ENCODE measurements around the gene AVPR2. TPM values are rescaled to one million over a fixed set of nuclear protein-coding genes. Genes with fewer than 3 reads are reported as not detected.

AVPR2 gene
- total RNA-seq, 1 donor from 2014 or later: 0.48 TPM

GRCh38 chrX:153911798-153912197 lies 7.3 kb downstream of the AVPR2 start:
- DNase-seq (ENCODE audit: low read depth): no peak

DNA sequence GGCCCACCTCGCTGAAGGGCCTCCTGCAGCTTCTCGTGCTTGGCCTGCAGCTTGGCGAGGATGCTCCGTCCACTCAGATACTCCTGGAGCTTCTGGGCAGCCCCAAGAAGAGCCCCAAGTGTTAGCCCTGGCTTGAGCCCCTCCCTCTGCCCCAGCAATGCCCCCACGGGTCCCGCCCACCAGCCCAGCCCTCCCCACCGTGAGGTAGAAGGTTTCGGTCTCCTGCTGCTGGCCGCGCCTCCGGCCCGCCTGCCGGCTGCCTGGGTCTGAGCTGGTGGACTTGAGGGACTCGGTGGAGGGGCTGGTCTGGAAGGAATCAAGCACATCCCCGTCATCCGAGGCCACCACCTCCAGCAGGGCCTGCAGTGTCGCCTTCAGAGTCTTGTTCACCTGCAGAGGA lies 8.7 kb downstream of the AVPR2 start:
- no peak for DNase-seq (ENCODE audit: low read depth)

- no peak for DNase-seq (ENCODE audit: low read depth)
Measured at GRCh38 chrX:153913701-153914100, 9.2 kb downstream of the AVPR2 start.

DNA sequence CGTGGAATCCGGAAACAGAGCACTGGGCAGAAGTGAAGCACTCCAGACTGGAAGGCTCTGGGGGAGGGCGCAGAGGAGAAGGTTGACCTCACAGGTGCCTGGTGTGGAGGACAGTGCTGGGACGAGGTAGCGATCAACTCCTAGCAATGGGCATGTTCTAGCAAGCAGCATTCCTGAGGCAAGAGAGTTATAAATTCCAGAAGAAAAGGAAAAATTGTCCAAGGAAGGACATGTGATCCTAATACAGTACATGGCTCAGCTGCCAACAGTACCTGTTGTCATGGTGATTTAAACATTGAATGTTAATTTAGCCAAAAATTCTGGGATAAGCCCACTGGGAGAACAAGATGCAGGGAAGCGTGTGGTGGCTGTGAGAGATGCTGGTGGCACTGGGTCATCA lies 13.4 kb downstream of the AVPR2 start:
- no peak for DNase-seq (ENCODE audit: low read depth)

DNA sequence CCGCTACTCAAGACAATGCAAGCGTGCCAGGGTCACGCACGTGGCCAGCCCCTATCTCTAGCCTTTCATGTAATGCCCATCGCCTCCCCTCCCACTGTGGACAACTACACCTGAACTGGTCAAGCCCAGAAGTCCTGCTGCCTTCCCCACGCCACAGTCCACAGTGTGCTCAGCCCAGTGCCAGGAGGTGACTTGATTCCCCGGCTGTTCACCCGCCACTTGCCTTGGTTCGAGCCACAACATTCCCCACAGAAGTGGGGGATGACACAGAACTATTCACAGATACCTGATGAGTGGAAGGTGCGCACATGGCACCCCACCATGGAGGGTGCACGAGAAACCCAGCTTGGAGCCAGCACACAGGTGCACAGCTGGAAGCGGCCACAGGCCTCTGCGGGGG lies 14.8 kb downstream of the AVPR2 start:
- no peak for DNase-seq (ENCODE audit: low read depth)

GRCh38 chrX:153920546-153920945 lies 16.1 kb downstream of the AVPR2 start:
- DNase-seq (ENCODE audit: low read depth): no peak

DNA sequence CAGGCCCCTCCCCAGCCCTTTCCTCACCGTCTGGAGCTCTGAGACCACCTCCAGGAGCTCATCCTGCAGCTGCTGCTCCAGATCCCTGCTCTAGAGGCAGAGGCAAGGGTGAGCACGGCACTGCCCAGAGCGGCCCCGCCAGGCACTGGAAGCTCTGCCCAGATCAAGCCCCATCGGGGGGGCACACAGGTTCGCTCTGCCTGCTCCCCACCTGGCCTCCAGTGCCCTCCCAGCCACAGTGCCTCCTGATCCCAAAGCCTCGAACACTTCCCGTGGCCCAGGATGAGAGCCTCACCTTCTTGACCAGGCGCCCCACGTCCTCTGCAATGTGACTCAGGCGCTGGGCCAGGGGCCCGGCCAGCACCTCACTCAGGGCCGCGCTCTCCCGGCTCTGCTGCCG lies 16.6 kb downstream of the AVPR2 start:
- DNase-seq (ENCODE audit: low read depth): peak; percentile 4

DNA sequence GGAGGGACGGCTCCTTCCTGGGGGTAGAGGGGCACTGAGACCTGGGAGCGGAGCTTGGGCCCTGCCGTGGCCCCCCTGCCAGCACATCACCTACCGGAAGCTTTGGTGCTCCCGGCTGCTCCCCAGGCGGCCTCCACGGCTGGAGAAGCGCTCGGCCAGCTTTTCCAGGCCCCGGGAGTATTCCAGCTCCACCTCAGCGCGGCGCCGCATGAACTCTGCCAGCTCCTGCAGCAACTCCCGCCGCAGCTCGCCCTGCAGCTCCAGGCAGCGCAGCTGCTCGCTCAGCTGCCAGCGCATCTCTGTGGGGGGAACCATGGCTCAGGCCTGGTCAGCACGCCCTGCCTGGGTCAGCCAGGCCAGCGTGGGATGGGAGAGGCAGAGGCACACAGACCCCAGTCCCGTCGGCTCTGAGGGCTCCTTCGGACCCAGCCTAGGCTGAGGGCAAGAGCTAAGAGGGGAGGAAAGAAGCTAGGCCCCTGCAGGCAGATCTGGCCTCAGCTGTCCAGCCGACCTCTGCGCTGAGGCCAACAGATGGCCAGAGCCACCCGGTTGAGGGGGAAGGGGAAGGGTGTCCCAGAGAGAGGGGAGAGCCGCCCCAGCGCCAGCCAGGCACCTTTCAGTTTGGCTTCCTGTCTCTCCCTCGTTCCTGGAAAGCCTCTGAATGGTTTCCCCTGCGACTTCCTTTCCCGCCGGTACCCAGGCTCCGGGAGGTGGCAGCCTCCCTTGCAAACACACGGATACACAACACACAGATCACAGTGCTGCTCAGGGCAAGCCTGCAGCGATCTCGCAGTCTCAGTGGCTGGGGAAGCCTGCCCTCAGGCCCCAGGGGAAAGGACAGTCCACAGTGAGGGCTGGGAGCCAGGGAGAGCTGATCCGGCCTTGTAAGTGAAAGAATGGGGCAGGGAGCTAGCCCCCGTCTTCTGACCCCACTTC lies 17.3 kb downstream of the AVPR2 start:
- peak; percentile 79 for DNase-seq (ENCODE audit: low read depth)

GRCh38 chrX:153922932-153923857 lies 18.7 kb downstream of the AVPR2 start:
- DNase-seq (ENCODE audit: low read depth): peak; percentile 65

DNA sequence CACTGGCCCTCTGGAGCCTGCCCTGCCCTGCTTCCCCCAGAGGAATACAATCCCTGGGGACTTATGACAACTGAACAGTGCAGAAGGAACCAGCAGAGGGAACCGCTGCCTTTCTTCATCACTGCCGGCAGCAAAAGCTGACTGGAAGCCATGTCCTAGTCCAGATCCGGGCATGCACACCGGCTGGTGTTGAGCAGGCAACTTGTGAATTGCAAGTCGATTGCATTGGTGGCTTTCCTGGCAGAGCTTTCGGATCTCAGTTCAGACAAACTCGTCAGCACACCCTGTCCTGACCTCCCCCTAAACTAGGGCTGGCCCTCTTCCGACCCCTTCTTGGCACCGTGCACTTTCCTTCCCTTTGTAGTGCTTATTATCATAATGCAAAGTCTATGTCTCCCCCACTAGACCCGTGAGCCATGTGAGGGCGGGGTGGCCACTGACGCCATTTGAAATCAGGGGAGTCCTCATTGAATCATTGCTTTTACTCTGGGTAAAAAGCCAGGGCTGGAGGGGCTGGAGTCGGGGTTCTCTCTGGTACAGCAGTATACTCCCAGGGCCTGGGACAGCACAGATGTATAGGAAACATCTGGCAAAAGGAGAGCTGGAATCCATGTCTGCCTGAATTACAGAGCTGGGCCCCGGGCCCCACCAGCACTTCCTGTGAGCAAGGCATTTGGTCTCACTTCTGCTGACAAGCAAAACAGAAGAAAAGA lies 19.8 kb downstream of the AVPR2 start:
- DNase-seq (ENCODE audit: low read depth): peak; percentile 41

- DNase-seq (ENCODE audit: low read depth): no peak
Measured at GRCh38 chrX:153925387-153925738, 20.9 kb downstream of the AVPR2 start.

DNA sequence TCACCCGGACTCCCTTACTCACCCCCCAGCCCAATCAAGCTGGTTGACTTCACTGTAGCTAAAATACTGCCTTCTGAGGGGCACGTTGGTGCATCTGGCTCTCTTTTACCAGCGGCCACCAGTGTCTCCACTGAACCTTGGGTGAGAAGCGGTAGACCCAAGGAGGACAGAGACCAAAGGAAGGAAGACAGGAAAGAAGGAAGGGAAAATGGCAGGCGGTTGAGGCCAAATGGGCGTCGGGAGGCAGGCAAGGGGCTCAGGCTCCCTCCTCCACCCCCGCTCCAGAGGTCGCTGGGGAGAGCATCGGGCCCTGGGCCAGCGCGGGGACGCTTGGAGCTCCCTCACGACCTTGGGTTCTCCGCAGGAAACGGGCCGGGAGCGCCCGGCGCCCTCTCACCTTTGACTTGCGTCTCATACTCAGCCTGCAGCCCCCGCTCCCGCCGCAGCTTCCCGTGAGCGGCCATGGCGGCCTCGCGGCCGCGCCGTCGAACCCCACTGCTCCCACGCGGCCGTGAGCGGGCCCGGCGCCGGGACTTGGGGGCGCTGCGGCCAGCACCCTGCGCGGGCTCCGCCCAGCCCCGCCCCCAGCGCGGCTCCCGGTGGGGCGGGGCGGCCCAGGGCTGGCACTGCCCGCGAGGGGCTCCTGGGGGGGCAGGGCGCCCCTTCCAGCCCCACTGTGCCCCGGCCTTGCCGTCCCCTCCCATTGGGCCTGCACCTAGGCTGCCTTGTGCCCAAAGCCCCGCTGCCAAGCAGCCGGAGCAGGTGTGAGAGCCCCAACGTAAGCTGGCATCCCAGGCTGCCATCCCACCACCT lies 21.5 kb downstream of the AVPR2 start, which contains the start of gene ARHGAP4:
Gene ARHGAP4, minus strand, starts transcription at position 526 of the 813 bp plus-strand sequence. Its CDS starts 62 bp downstream, at position 464.
- DNase-seq (ENCODE audit: low read depth): no peak

GRCh38 chrX:153926552-153926857 lies 22.0 kb downstream of the AVPR2 start:
- DNase-seq (ENCODE audit: low read depth): no peak

- DNase-seq (ENCODE audit: low read depth): peak; percentile 63
Measured at GRCh38 chrX:153926858-153927671, 22.6 kb downstream of the AVPR2 start.

- DNase-seq (ENCODE audit: low read depth): no peak
Measured at GRCh38 chrX:153927672-153927921, 23.1 kb downstream of the AVPR2 start.

GRCh38 chrX:153927922-153928760 lies 23.7 kb downstream of the AVPR2 start:
- peak; percentile 96 for DNase-seq (ENCODE audit: low read depth)

DNA sequence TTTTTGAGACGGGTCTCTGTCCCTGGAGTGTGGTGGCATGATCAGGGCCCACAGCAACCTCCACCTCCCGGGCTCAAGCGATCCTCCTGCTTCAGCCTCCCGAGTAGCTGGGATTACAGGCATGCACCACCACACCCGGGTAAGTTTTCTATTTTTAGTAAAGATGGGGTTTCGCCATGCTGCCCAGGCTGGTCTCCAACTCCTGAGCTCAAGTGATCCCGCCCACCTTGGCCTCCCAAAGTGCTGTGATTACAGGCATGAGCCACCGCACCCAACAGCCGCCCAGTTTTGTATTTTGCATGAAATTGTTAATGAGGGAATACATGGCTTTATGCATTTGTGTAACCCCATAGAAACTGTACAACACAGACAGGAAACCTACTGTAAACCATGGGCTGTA lies 24.4 kb downstream of the AVPR2 start:
- no peak for DNase-seq (ENCODE audit: low read depth)

DNA sequence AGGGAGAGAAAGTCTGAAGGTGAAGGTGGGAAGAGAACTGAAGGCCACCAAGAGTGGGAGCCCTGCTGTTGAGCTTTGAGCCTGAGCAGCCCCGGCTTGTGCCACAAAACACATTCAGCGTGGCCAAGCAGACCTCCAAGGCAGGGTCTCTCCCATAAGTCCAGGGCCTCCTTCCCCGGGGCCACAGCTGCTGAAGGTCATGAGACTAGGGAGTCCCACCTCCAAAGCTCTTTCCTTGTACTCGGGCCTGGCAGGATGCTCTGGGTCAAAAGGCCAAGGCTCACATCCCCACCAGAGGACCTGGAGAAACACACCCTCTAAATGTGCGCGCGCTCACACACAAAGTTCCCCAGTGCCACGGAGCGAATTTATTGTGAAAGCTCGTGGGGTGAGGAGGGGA lies 25.1 kb downstream of the AVPR2 start:
- DNase-seq (ENCODE audit: low read depth): no peak

Data from myocyte (in vitro differentiated cells).